Cardiac septum (tissue), 1 donor: Measurements from ENCODE around the gene THRSP. TPM values are rescaled to one million over a fixed set of nuclear protein-coding genes. Genes with fewer than 3 reads are reported as not detected.

ENCODE experiments used
- total RNA-seq: library from RNA; stranded (reverse); fragmentation: NEBNext Ultra II Directional; extraction: Animal tissue kit (Norgen Biotek cat#: 25700); gene quantifications from one replicate; pipeline ENCODE4 v1.2.1, GENCODE V29; 2021
- donor health status: DM: no; HTN: no; CAD: no.

The THRSP gene
- total RNA-seq, 1 donor from 2014 or later: 2.0 TPM

Other genes starting within 250 kb of the THRSP start
- gene RSF1, start 243.1 kb upstream of the THRSP start, total RNA-seq: 52.3 TPM
- 38.5 TPM for gene AAMDC, start 242.7 kb upstream of the THRSP start, total RNA-seq
- 19.3 TPM for gene INTS4, start 69.2 kb upstream of the THRSP start, total RNA-seq
- gene KCTD14, start 40.6 kb upstream of the THRSP start, total RNA-seq: 0.13 TPM
- 225 TPM for gene NDUFC2, start 16.0 kb downstream of the THRSP start, total RNA-seq
- gene ALG8, start 75.8 kb downstream of the THRSP start, total RNA-seq: 15.4 TPM
- 8.5 TPM for gene KCTD21, start 124.8 kb downstream of the THRSP start, total RNA-seq
- gene USP35, start 125.1 kb downstream of the THRSP start, total RNA-seq: 8.9 TPM